GM23248 (cell line): ENCODE measurements around the gene PPP2R3B. TPM values are rescaled to one million over a fixed set of nuclear protein-coding genes. Genes with fewer than 3 reads are reported as not detected.
A peak's percentile ranks its signal among the peaks of the same experiment; 100 is the strongest.

Experiments used
- DNase-seq: peaks from one replicate; pipeline ENCODE4 v3.0.0-alpha.2; 2015
- H2AFZ ChIP-seq: fragments of 200-600 bp; sonication (generic); 2 replicates; pipeline ENCODE4 v1.6.1; 2016; ENCODE audit warnings: antibody characterized with exemption
- H3F3A ChIP-seq: fragments of 200-600 bp; sonication (generic); 2 replicates; pipeline ENCODE4 v1.6.1; 2016; ENCODE audit warnings: mild to moderate bottlenecking, antibody characterized with exemption, mixed run types; ENCODE audit not compliant: insufficient read depth
- H3K27ac ChIP-seq: fragments of 200-600 bp; sonication (generic); 2 replicates; pipeline ENCODE4 v1.5.1; 2016; ENCODE audit warnings: mild to moderate bottlenecking
- H3K27me3 ChIP-seq: fragments of 200-600 bp; sonication (generic); replicated peaks from 2 replicates; pipeline ENCODE4 v1.6.1; 2016; ENCODE audit warnings: mild to moderate bottlenecking; ENCODE audit not compliant: insufficient read depth
- H3K36me3 ChIP-seq: fragments of 200-600 bp; sonication (generic); 2 replicates; pipeline ENCODE4 v1.6.1; 2016; ENCODE audit warnings: low read depth, mild to moderate bottlenecking
- H3K4me1 ChIP-seq: fragments of 200-600 bp; sonication (generic); 2 replicates; pipeline ENCODE4 v1.6.1; 2016; ENCODE audit warnings: mild to moderate bottlenecking; ENCODE audit not compliant: insufficient read depth
- H3K4me2 ChIP-seq: fragments of 200-600 bp; sonication (generic); one replicate; pipeline ENCODE4 v1.6.1; 2016; ENCODE audit warnings: mild to moderate bottlenecking; ENCODE audit not compliant: unreplicated experiment
- H3K4me3 ChIP-seq: fragments of 200-600 bp; sonication (generic); 2 replicates; pipeline ENCODE4 v1.5.1; 2016; ENCODE audit warnings: mild to moderate bottlenecking
- H3K79me2 ChIP-seq: fragments of 200-600 bp; sonication (generic); 2 replicates; pipeline ENCODE4 v1.6.1; 2016; ENCODE audit warnings: mild to moderate bottlenecking; ENCODE audit not compliant: insufficient read depth
- H3K9ac ChIP-seq: fragments of 200-600 bp; sonication (generic); 2 replicates; pipeline ENCODE4 v1.6.1; 2016; ENCODE audit warnings: mild to moderate bottlenecking
- H3K9me2 ChIP-seq: fragments of 200-600 bp; sonication (generic); 2 replicates; pipeline ENCODE4 v1.6.1; 2016; ENCODE audit warnings: mixed run types, mild to moderate bottlenecking, moderate library complexity; ENCODE audit not compliant: insufficient read depth
- H3K9me3 ChIP-seq: fragments of 200-600 bp; sonication (generic); one replicate; pipeline ENCODE4 v1.6.1; 2017; ENCODE audit warnings: low read depth
- H4K20me1 ChIP-seq: fragments of 200-600 bp; sonication (generic); 2 replicates; pipeline ENCODE4 v1.6.0; 2016; ENCODE audit not compliant: insufficient read depth
- EZH2 ChIP-seq: fragments of 200-600 bp; sonication (generic); IDR thresholded peaks from 2 replicates; pipeline ENCODE4 v1.6.1; 2018; ENCODE audit warnings: antibody characterized with exemption, mild to moderate bottlenecking; ENCODE audit not compliant: insufficient read depth, poor library complexity, severe bottlenecking
- EZH2phosphoT487 ChIP-seq: fragments of 200-600 bp; sonication (generic); IDR thresholded peaks from 2 replicates; pipeline ENCODE4 v1.6.1; 2018; ENCODE audit warnings: antibody characterized with exemption, moderate library complexity, mild to moderate bottlenecking, low read depth; ENCODE audit not compliant: insufficient read depth
- WGBS, 2 experiments: methylation state at CpG; one replicate each; pipeline ENCODE4 v1.1.6; 2015 to 2017; ENCODE audit warnings: low lambda C conversion rate in 2 of 2, low coverage in 1 of 2; ENCODE audit errors: missing lambda C conversion rate in 2 of 2; 5-methylcytosine and 5-hydroxymethylcytosine counted together
- in situ Hi-C: fragments of 300-500 bp; cut with MboI; formaldehyde crosslinking; loops from 2 replicates; pipeline ENCODE4 v1.15.0; 2020
- polyA plus RNA-seq: library from polyadenylated mRNA; unstranded; fragments of >200 nt; fragmentation: Nextera tagmentation; extraction: Ambion mirVana; gene quantifications from 2 replicates; pipeline ENCODE4 v1.2.1, GENCODE V29; 2016
- total RNA-seq: library from RNA; depleted of rRNA; stranded (reverse); fragments of >200 nt; shearing (Covaris generic); gene quantifications from 2 replicates; pipeline ENCODE4 v1.2.3, GENCODE V29; 2014

Gene PPP2R3B
- total and polyA plus RNA-seq, 2 experiments from 2014 or later = 7.4 to 16.6 TPM

- H3K4me1 ChIP-seq = no peaks in the 10 kb centered on the region
- no peaks in the 10 kb centered on the region for H3K79me2 ChIP-seq
- no peaks in the 10 kb centered on the region for H3K9me3 ChIP-seq
- no peak overlapping the region for H3K4me2 ChIP-seq
- H3F3A ChIP-seq = no peaks in the 10 kb centered on the region
- no peaks in the 10 kb centered on the region for H3K36me3 ChIP-seq
- no peaks in the 10 kb centered on the region; the same call in 1 of the 2 replicates for H3K27me3 ChIP-seq
- no peaks in the 10 kb centered on the region for H3K9me2 ChIP-seq
- no peak overlapping the region for H2AFZ ChIP-seq
- DNase-seq = no peak
- no peak overlapping the region for H3K9ac ChIP-seq
- no peaks in the 10 kb centered on the region for H4K20me1 ChIP-seq
- H3K27ac ChIP-seq = no peak overlapping the region
- H3K4me3 ChIP-seq = no peak overlapping the region
- in situ Hi-C loops = no loop called here
- TF ChIP-seq EZH2phosphoT487 (no peak), EZH2 (no peak)
- WGBS, 2 experiments = 90% methylated on average over 41 to 43 of the region's 43 CpGs
Measured at GRCh38 chrX:370244-370962, 16.3 kb downstream of the PPP2R3B start.

DNA sequence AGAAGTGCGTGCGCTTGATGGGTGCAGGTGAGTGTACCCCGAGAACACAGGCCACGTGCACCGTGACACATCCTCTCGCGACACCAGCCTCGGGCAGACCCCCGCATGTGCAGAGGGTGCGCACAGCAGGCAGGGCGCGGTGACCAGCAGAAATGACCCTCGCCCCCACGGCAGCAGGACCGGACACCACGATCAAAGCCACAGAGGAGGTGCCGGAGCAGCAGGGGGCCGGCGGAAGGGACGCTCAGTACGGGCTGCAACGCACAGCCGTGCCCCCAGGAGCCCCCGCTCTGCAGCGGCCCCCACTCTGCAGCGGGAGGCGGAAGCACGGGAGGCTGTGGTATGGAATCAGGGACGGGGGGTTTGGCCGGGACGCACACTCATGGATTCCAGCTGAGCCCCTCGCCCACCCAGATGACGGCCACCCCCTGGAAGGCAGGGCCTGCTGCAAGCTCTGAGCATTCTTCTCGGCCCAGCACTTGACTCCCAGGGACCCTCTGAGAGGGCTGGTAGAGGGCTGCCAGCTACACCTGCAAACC lies 17.1 kb downstream of the PPP2R3B start:
- H3K4me1 ChIP-seq = no peaks in the 10 kb centered on the region
- H3K79me2 ChIP-seq = no peaks in the 10 kb centered on the region
- H3K4me3 ChIP-seq = no peak overlapping the region
- no peak overlapping the region for H3K4me2 ChIP-seq
- no peak overlapping the region for H2AFZ ChIP-seq
- no peaks in the 10 kb centered on the region for H3K9me2 ChIP-seq
- H3K9me3 ChIP-seq = no peaks in the 10 kb centered on the region
- no peak overlapping the region for H3K9ac ChIP-seq
- TF ChIP-seq EZH2phosphoT487 (no peak), EZH2 (no peak)
- in situ Hi-C loops = no loop called here
- H4K20me1 ChIP-seq = no peaks in the 10 kb centered on the region
- 92 to 94% methylated on average over 30 to 34 of the region's 34 CpGs for WGBS, 2 experiments
- no peaks in the 10 kb centered on the region for H3K36me3 ChIP-seq
- H3K27me3 ChIP-seq = no peaks in the 10 kb centered on the region; the same call in 1 of the 2 replicates
- no peaks in the 10 kb centered on the region for H3F3A ChIP-seq
- DNase-seq = no peak
- H3K27ac ChIP-seq = no peak overlapping the region

GRCh38 chrX:368811-369562 lies 17.7 kb downstream of the PPP2R3B start:
- peak; percentile 63 for DNase-seq
- H3K27ac ChIP-seq = no peak overlapping the region
- H3F3A ChIP-seq = no peaks in the 10 kb centered on the region
- no peaks in the 10 kb centered on the region for H3K4me1 ChIP-seq
- no peak overlapping the region for H2AFZ ChIP-seq
- no peak overlapping the region for H3K4me3 ChIP-seq
- no peaks in the 10 kb centered on the region for H3K79me2 ChIP-seq
- H3K36me3 ChIP-seq = no peaks in the 10 kb centered on the region
- no peaks in the 10 kb centered on the region for H4K20me1 ChIP-seq
- no peaks in the 10 kb centered on the region for H3K9me3 ChIP-seq
- no peak overlapping the region for H3K9ac ChIP-seq
- no peak for TF ChIP-seq EZH2
- H3K27me3 ChIP-seq = no peaks in the 10 kb centered on the region; the same call in 1 of the 2 replicates
- in situ Hi-C loops = no loop called here
- 43 to 46% methylated on average over 21 to 25 of the region's 25 CpGs for WGBS, 2 experiments
- H3K4me2 ChIP-seq = no peak overlapping the region
- no peaks in the 10 kb centered on the region for H3K9me2 ChIP-seq

GRCh38 chrX:367866-368265 lies 18.8 kb downstream of the PPP2R3B start:
- Histone ChIP-seq H4K20me1 (no peaks in the 10 kb centered on the region), H3F3A (no peaks in the 10 kb centered on the region), H3K27me3 (no peaks in the 10 kb centered on the region; the same call in 1 of the 2 replicates), H3K4me1 (no peaks in the 10 kb centered on the region), H3K27ac (no peak overlapping the region), H3K9ac (no peak overlapping the region), H3K36me3 (no peaks in the 10 kb centered on the region), H3K4me2 (no peak overlapping the region), H3K9me2 (no peaks in the 10 kb centered on the region), H3K79me2 (no peaks in the 10 kb centered on the region), H2AFZ (no peak overlapping the region), H3K4me3 (no peak overlapping the region), H3K9me3 (no peaks in the 10 kb centered on the region)
- WGBS, 2 experiments = 84 to 88% methylated on average over 10 to 17 of the region's 17 CpGs
- TF ChIP-seq EZH2 = no peak
- no peak for TF ChIP-seq EZH2phosphoT487
- no peak for DNase-seq
- in situ Hi-C loops = no loop called here
